ENCODE measurements around the gene RAX2. TPM values are rescaled to one million over a fixed set of nuclear protein-coding genes. Genes with fewer than 3 reads are reported as not detected.

RAX2 gene
- not detected in 5 replicates for total RNA-seq (2022; extraction: Qiagen RNA extraction; ENCODE audit: low read depth)

GRCh38 chr19:3771906-3772455, at the start of gene RAX2:
Gene RAX2, minus strand, starts transcription at chr19:3772228. Its CDS starts 486 bp downstream, at chr19:3771742.

GRCh38 chr19:3785938-3786824, 14.2 kb upstream of the RAX2 start, which contains the start of gene MATK:
Gene MATK, minus strand, starts transcription at chr19:3786381. Its CDS starts 1,246 bp downstream, at chr19:3785135.

GRCh38 chr19:3762501-3763459, 9.2 kb downstream of the RAX2 start, which contains the start of gene MRPL54:
Gene MRPL54, plus strand, starts transcription at chr19:3762682. Its CDS starts 19 bp downstream, at chr19:3762701.

GRCh38 chr19:3761382-3762129, 10.5 kb downstream of the RAX2 start, which contains the start of gene APBA3:
Gene APBA3, minus strand, starts transcription at chr19:3761692. Its CDS starts 1,428 bp downstream, at chr19:3760264.

Other genes with a start within 250 kb of the RAX2 start
- not detected in 5 replicates for gene TEKTIP1, start 233.1 kb downstream of the RAX2 start, total RNA-seq (2022; extraction: Qiagen RNA extraction; ENCODE audit: low read depth)
- gene MFSD12, start 214.6 kb downstream of the RAX2 start, total RNA-seq (2022; extraction: Qiagen RNA extraction; ENCODE audit: low read depth): 127 to 180 TPM (median 171 TPM) in 5 replicates
- gene HMG20B, start 199.3 kb downstream of the RAX2 start, total RNA-seq (2022; extraction: Qiagen RNA extraction; ENCODE audit: low read depth): 45.4 to 71.9 TPM (median 69.9 TPM) in 5 replicates
- gene GIPC3, start 186.8 kb downstream of the RAX2 start, total RNA-seq (2022; extraction: Qiagen RNA extraction; ENCODE audit: low read depth): 0.13 to 0.28 TPM (median 0.21 TPM) in 5 replicates
- 0.54 to 0.91 TPM (median 0.74 TPM) in 5 replicates for gene TBXA2R, start 165.4 kb downstream of the RAX2 start, total RNA-seq (2022; extraction: Qiagen RNA extraction; ENCODE audit: low read depth)
- gene CACTIN, start 145.4 kb downstream of the RAX2 start, total RNA-seq (2022; extraction: Qiagen RNA extraction; ENCODE audit: low read depth): 14.3 to 21.3 TPM (median 19.3 TPM) in 5 replicates
- gene PIP5K1C, start 71.8 kb downstream of the RAX2 start, total RNA-seq (2022; extraction: Qiagen RNA extraction; ENCODE audit: low read depth): 9.1 to 13.8 TPM (median 12.0 TPM) in 5 replicates
- gene TJP3, start 63.8 kb downstream of the RAX2 start, total RNA-seq (2022; extraction: Qiagen RNA extraction; ENCODE audit: low read depth): 0.19 to 0.96 TPM (median 0.74 TPM) in 5 replicates
- gene APBA3, start 10.5 kb downstream of the RAX2 start, total RNA-seq (2022; extraction: Qiagen RNA extraction; ENCODE audit: low read depth): 11.8 to 15.4 TPM (median 12.4 TPM) in 5 replicates
- gene MRPL54, start 9.5 kb downstream of the RAX2 start, total RNA-seq (2022; extraction: Qiagen RNA extraction; ENCODE audit: low read depth): 62.0 to 80.2 TPM (median 67.1 TPM) in 5 replicates
- 1.1 to 2.1 TPM (median 1.7 TPM) in 5 replicates for gene MATK, start 14.2 kb upstream of the RAX2 start, total RNA-seq (2022; extraction: Qiagen RNA extraction; ENCODE audit: low read depth)
- 0.14 to 0.16 TPM in 2 of 5 replicates, not detected in the others for gene ZFR2, start 96.8 kb upstream of the RAX2 start, total RNA-seq (2022; extraction: Qiagen RNA extraction; ENCODE audit: low read depth)
- 0.05 to 0.12 TPM (median 0.11 TPM) in 4 of 5 replicates, not detected in the other for gene ATCAY, start 108.5 kb upstream of the RAX2 start, total RNA-seq (2022; extraction: Qiagen RNA extraction; ENCODE audit: low read depth)
- not detected in 5 replicates for gene NMRK2, start 160.8 kb upstream of the RAX2 start, total RNA-seq (2022; extraction: Qiagen RNA extraction; ENCODE audit: low read depth)
- 47.6 to 56.3 TPM (median 52.9 TPM) in 5 replicates for gene DAPK3, start 198.9 kb upstream of the RAX2 start, total RNA-seq (2022; extraction: Qiagen RNA extraction; ENCODE audit: low read depth)
- gene EEF2, start 213.2 kb upstream of the RAX2 start, total RNA-seq (2022; extraction: Qiagen RNA extraction; ENCODE audit: low read depth): 884 to 1,119 TPM (median 1,105 TPM) in 5 replicates
- gene PIAS4, start 235.5 kb upstream of the RAX2 start, total RNA-seq (2022; extraction: Qiagen RNA extraction; ENCODE audit: low read depth): 12.2 to 19.1 TPM (median 16.8 TPM) in 5 replicates